HepG2 (cell line): ENCODE data around the gene TMEM8B. TPM values are rescaled to one million over a fixed set of nuclear protein-coding genes. Genes with fewer than 3 reads are reported as not detected.

ENCODE experiments used
- ATF4 ChIP-seq, 2 experiments: fragments of 450-650 bp in 1 of 2; sonication (generic) in 1 of 2; formaldehyde crosslinking; IDR thresholded peaks; 2 replicates each; pipeline versions ENCODE4 v1.5.0 to v1.8.0; 2020 to 2022; ENCODE audit warnings: mild to moderate bottlenecking in 1 of 2, missing genetic modification reagents in 1 of 2
- CHCHD3 ChIP-seq: sonication (generic); formaldehyde crosslinking; IDR thresholded peaks from 2 replicates; pipeline ENCODE4 v1.8.0; 2022; ENCODE audit warnings: mild to moderate bottlenecking, missing genetic modification reagents, moderate library complexity
- DR1 ChIP-seq: sonication (generic); formaldehyde crosslinking; IDR thresholded peaks from 2 replicates; pipeline ENCODE4 v1.8.0; 2021; ENCODE audit warnings: mild to moderate bottlenecking, missing genetic modification reagents, inconsistent platforms
- ELF1 ChIP-seq: sonication (generic); formaldehyde crosslinking; IDR thresholded peaks from 2 replicates; pipeline ENCODE4 v1.4.0; 2020; ENCODE audit warnings: missing genetic modification reagents
- GABPB1 ChIP-seq: IDR thresholded peaks from 2 replicates; pipeline ENCODE4 v1.6.1; 2016; ENCODE audit warnings: mild to moderate bottlenecking, missing genetic modification reagents, moderate library complexity, missing compliant biosample characterization
- GATAD2A ChIP-seq: IDR thresholded peaks from 2 replicates; pipeline ENCODE4 v1.6.1; 2016
- GPN1 ChIP-seq: sonication (generic); formaldehyde crosslinking; IDR thresholded peaks from 2 replicates; pipeline ENCODE4 v1.5.1; 2020; ENCODE audit warnings: missing genetic modification reagents, borderline replicate concordance
- JUN ChIP-seq: sonication (generic); formaldehyde crosslinking; IDR thresholded peaks from 2 replicates; pipeline ENCODE4 v1.4.0; 2020; ENCODE audit warnings: mild to moderate bottlenecking, missing genetic modification reagents
- NCOR1 ChIP-seq: fragments of 200-600 bp; sonication (generic); IDR thresholded peaks from 2 replicates; pipeline ENCODE4 v1.7.0; 2017; ENCODE audit warnings: antibody characterized with exemption, low read length, borderline replicate concordance
- PITX1 ChIP-seq: sonication (generic); formaldehyde crosslinking; IDR thresholded peaks from 2 replicates; pipeline ENCODE4 v1.5.1; 2020; ENCODE audit warnings: mild to moderate bottlenecking, missing genetic modification reagents
- SP2 ChIP-seq: sonication (generic); formaldehyde crosslinking; IDR thresholded peaks from 2 replicates; pipeline ENCODE4 v1.5.1; 2020; ENCODE audit warnings: mild to moderate bottlenecking, missing genetic modification reagents
- TBL1XR1 ChIP-seq: fragments of 150-350 bp; IDR thresholded peaks from 2 replicates; pipeline ENCODE4 v1.6.1; 2014; ENCODE audit warnings: borderline replicate concordance, low read length; ENCODE audit not compliant: partially characterized antibody
- TRIM22 ChIP-seq: fragments of 450-650 bp; IDR thresholded peaks from 2 replicates; pipeline ENCODE4 v1.6.1; 2017
- ZMYM4 ChIP-seq: sonication (generic); formaldehyde crosslinking; IDR thresholded peaks from 2 replicates; pipeline ENCODE4 v1.8.1; 2023; ENCODE audit warnings: mild to moderate bottlenecking, missing genetic modification reagents
- ZNF350 ChIP-seq: sonication (generic); formaldehyde crosslinking; IDR thresholded peaks from 2 replicates; pipeline ENCODE4 v1.4.0; 2020; ENCODE audit warnings: mild to moderate bottlenecking, low read depth, missing genetic modification reagents, borderline replicate concordance
- ZNF501 ChIP-seq: sonication (generic); formaldehyde crosslinking; IDR thresholded peaks from 2 replicates; pipeline ENCODE4 v1.5.1; 2020; ENCODE audit warnings: mild to moderate bottlenecking, moderate library complexity, missing genetic modification reagents
- ZNF687 ChIP-seq: sonication (generic); formaldehyde crosslinking; IDR thresholded peaks from 2 replicates; pipeline ENCODE4 v1.5.1; 2020; ENCODE audit warnings: mild to moderate bottlenecking, missing genetic modification reagents, moderate library complexity
- ZNF720 ChIP-seq: sonication (generic); formaldehyde crosslinking; IDR thresholded peaks from 2 replicates; pipeline ENCODE4 v1.4.0; 2020; ENCODE audit warnings: missing genetic modification reagents
- ZNF878 ChIP-seq: sonication (generic); formaldehyde crosslinking; IDR thresholded peaks from 2 replicates; pipeline ENCODE4 v1.8.1; 2023; ENCODE audit warnings: mild to moderate bottlenecking, missing genetic modification reagents, moderate library complexity
- polyA plus RNA-seq, 8 experiments: library from polyadenylated mRNA; depleted of rRNA in 3 of 8; stranded (reverse) in 7 of 8; unstranded in 1 of 8; fragments of >200 nt; fragmentation: Illumina TruSeq in 4 of 8; extraction: Trizol in 4 of 8; gene quantifications; 2 replicates each; pipeline versions ENCODE4 v1.2.1 to v1.2.3, GENCODE V29; 2011 to 2016; ENCODE audit warnings: low read depth in 4 of 8, missing spikeins in 1 of 8, mixed read lengths in 1 of 8; ENCODE audit not compliant: insufficient read depth in 1 of 8
- total RNA-seq, 5 experiments: library from RNA; depleted of rRNA; stranded (reverse); fragments of >200 nt; fragmentation: Illumina TruSeq; extraction: Trizol; gene quantifications; 2 replicates each; pipeline ENCODE4 v1.2.3, GENCODE V29; 2016; ENCODE audit warnings: low read depth in 1 of 5
- TF ChIP-seq, protein P1 (sequence below): sonication (generic); formaldehyde crosslinking; IDR thresholded peaks from 2 replicates; pipeline ENCODE4 v1.8.0; 2022; ENCODE audit warnings: missing genetic modification reagents, mild to moderate bottlenecking, moderate library complexity, borderline replicate concordance

The TMEM8B gene
- total and polyA plus RNA-seq, 2 of the 13 experiments (the other 11 are each of a cell fraction or from before 2014, with no cell fraction given): 2.1 to 2.7 TPM

DNA sequence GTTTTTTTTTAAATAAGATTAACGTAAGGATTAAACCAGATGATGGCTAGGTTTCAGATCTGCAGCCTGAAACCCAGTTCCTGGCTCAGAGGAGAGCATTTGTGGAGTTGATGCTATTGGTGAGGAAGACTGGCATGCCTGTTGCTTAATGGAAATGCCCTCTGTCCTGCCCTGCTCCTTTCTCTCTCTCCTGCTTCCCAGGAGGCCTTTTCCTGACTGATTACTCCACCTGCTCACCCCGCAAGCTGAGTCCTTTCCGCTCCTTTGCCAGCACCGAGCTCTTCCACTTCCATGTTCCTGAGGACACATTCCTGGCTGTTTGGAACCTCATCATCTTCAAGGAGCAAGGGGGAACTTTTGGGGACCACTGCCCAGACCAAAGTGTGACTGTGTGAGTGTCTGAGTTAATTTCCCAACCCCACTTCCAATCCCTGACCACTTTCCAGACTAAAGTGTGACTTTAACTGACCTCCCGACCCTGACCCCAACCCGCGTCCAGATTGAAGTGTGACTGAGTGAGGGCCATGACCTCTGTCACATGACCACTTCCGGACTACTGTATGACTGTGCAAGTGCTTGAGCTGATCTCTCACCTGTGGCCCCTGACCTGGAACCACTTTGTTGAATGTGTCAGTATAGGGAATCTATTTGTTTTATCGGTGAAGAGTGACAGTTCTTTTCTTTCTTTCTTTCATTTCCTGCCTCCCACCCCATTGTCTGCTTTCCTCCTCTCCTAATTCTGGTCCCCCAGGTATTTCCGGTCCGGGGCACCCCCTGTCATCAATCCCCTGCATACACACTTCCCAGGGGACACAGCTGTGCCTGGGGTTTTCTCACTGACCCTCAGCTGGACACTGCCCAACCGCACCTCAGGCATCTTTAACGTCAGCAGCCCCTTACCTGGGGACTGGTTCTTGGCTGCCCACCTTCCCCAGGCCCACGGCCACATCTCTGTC is 5.5 kb downstream of the TMEM8B start (continued):
- TF ChIP-seq, protein P1, sequence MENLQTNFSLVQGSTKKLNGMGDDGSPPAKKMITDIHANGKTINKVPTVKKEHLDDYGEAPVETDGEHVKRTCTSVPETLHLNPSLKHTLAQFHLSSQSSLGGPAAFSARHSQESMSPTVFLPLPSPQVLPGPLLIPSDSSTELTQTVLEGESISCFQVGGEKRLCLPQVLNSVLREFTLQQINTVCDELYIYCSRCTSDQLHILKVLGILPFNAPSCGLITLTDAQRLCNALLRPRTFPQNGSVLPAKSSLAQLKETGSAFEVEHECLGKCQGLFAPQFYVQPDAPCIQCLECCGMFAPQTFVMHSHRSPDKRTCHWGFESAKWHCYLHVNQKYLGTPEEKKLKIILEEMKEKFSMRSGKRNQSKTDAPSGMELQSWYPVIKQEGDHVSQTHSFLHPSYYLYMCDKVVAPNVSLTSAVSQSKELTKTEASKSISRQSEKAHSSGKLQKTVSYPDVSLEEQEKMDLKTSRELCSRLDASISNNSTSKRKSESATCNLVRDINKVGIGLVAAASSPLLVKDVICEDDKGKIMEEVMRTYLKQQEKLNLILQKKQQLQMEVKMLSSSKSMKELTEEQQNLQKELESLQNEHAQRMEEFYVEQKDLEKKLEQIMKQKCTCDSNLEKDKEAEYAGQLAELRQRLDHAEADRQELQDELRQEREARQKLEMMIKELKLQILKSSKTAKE: 0 out of 2 replicates have a peak, but pooled peaks have one; percentile 27
- TF ChIP-seq JUN (CRISPR knock-in tag): 0 out of 2 replicates have a peak, but pooled peaks have one; percentile 23
- TF ChIP-seq DR1 (CRISPR knock-in tag): no peak
- 0 out of 2 replicates have a peak, but pooled peaks have one; percentile 28 for TF ChIP-seq ZNF878 (CRISPR knock-in tag)
- TF ChIP-seq ZNF687 (CRISPR knock-in tag): peak; percentile 30; the same call in 1 of the 2 replicates
- no peak for TF ChIP-seq ZNF720 (CRISPR knock-in tag)
- no peak for TF ChIP-seq TRIM22
- peak; percentile 57 for TF ChIP-seq ZMYM4 (CRISPR knock-in tag)
- TF ChIP-seq NCOR1: peak; percentile 25; the same call in 1 of the 2 replicates
- TF ChIP-seq GPN1 (CRISPR knock-in tag): no peak
- TF ChIP-seq TBL1XR1: peak; percentile 21
- 0 out of 4 replicates have a peak, but pooled peaks of 1 of the 2 experiments have one; percentile 22 for TF ChIP-seq ATF4 (CRISPR knock-in tag; IDR thresholded peaks at IDR 0.05)
- 0 out of 2 replicates have a peak, but pooled peaks have one; percentile 39 for TF ChIP-seq GATAD2A
- TF ChIP-seq ZNF350 (CRISPR knock-in tag): 0 out of 2 replicates have a peak, but pooled peaks have one; percentile 52
- TF ChIP-seq CHCHD3 (CRISPR knock-in tag): no peak
- peak; percentile 45; the same call in 1 of the 2 replicates for TF ChIP-seq PITX1 (CRISPR knock-in tag)
- TF ChIP-seq ELF1 (CRISPR knock-in tag): peak; percentile 58
- no peak for TF ChIP-seq SP2 (CRISPR knock-in tag)
- TF ChIP-seq GABPB1: peak; percentile 88
- TF ChIP-seq ZNF501 (CRISPR knock-in tag): peak; percentile 54; the same call in 1 of the 2 replicates
